Measurements from ENCODE around the gene CNDP2.

Gene CNDP2

GRCh38 chr18:74457725-74458421 lies 38.3 kb upstream of the CNDP2 start:
- no peak for TF ChIP-seq ZNF274 (IDR thresholded peaks at IDR 0.05; ENCODE audit: low read depth, low read length)
- H3K4me3 ChIP-seq (ENCODE audit: low read length): no peak overlapping the region

GRCh38 chr18:74459889-74460288 lies 36.3 kb upstream of the CNDP2 start:
- no peak overlapping the region for H3K4me3 ChIP-seq (ENCODE audit: low read length)
- TF ChIP-seq ZNF274 (IDR thresholded peaks at IDR 0.05; ENCODE audit: low read depth, low read length): no peak

GRCh38 chr18:74460825-74461224 lies 35.3 kb upstream of the CNDP2 start:
- H3K4me3 ChIP-seq (ENCODE audit: low read length): no peak overlapping the region
- no peak for TF ChIP-seq ZNF274 (IDR thresholded peaks at IDR 0.05; ENCODE audit: low read depth, low read length)

- TF ChIP-seq ZNF274 (IDR thresholded peaks at IDR 0.05; ENCODE audit: low read depth, low read length): no peak
- H3K4me3 ChIP-seq (ENCODE audit: low read length): no peak overlapping the region
Observed at GRCh38 chr18:74463254-74463653, 32.9 kb upstream of the CNDP2 start.

- H3K4me3 ChIP-seq (ENCODE audit: low read length): no peak overlapping the region
- TF ChIP-seq ZNF274 (IDR thresholded peaks at IDR 0.05; ENCODE audit: low read depth, low read length): no peak
Observed at GRCh38 chr18:74463983-74464382, 32.2 kb upstream of the CNDP2 start.

GRCh38 chr18:74465775-74466174 lies 30.4 kb upstream of the CNDP2 start:
- no peak for TF ChIP-seq ZNF274 (IDR thresholded peaks at IDR 0.05; ENCODE audit: low read depth, low read length)
- H3K4me3 ChIP-seq (ENCODE audit: low read length): no peak overlapping the region

- TF ChIP-seq ZNF274 (IDR thresholded peaks at IDR 0.05; ENCODE audit: low read depth, low read length): no peak
- no peak overlapping the region for H3K4me3 ChIP-seq (ENCODE audit: low read length)
Observed at GRCh38 chr18:74468547-74469061, 27.6 kb upstream of the CNDP2 start.

GRCh38 chr18:74472312-74472711 lies 23.9 kb upstream of the CNDP2 start:
- H3K4me3 ChIP-seq (ENCODE audit: low read length): no peak overlapping the region
- TF ChIP-seq ZNF274 (IDR thresholded peaks at IDR 0.05; ENCODE audit: low read depth, low read length): no peak

- no peak overlapping the region for H3K4me3 ChIP-seq (ENCODE audit: low read length)
Observed at GRCh38 chr18:74473976-74474640, 22.1 kb upstream of the CNDP2 start.

GRCh38 chr18:74476140-74476539 lies 20.0 kb upstream of the CNDP2 start:
- no peak overlapping the region for H3K4me3 ChIP-seq (ENCODE audit: low read length)
- TF ChIP-seq ZNF274 (IDR thresholded peaks at IDR 0.05; ENCODE audit: low read depth, low read length): no peak

More at GRCh38 chr18:74473976-74474640, 22.1 kb upstream of the CNDP2 start:
- no peak for TF ChIP-seq ZNF274 (IDR thresholded peaks at IDR 0.05; ENCODE audit: low read depth, low read length)

- TF ChIP-seq ZNF274 (IDR thresholded peaks at IDR 0.05; ENCODE audit: low read depth, low read length): no peak
- H3K4me3 ChIP-seq (ENCODE audit: low read length): no peak overlapping the region
Observed at GRCh38 chr18:74477771-74478170, 18.4 kb upstream of the CNDP2 start.

- no peak overlapping the region for H3K4me3 ChIP-seq (ENCODE audit: low read length)
- no peak for TF ChIP-seq ZNF274 (IDR thresholded peaks at IDR 0.05; ENCODE audit: low read depth, low read length)
Observed at GRCh38 chr18:74478316-74478715, 17.8 kb upstream of the CNDP2 start.

- no peak overlapping the region for H3K4me3 ChIP-seq (ENCODE audit: low read length)
- no peak for TF ChIP-seq ZNF274 (IDR thresholded peaks at IDR 0.05; ENCODE audit: low read depth, low read length)
Observed at GRCh38 chr18:74478880-74479279, 17.3 kb upstream of the CNDP2 start.

GRCh38 chr18:74479486-74480148 lies 16.5 kb upstream of the CNDP2 start:
- TF ChIP-seq ZNF274 (IDR thresholded peaks at IDR 0.05; ENCODE audit: low read depth, low read length): no peak
- no peak overlapping the region for H3K4me3 ChIP-seq (ENCODE audit: low read length)

Measured in GM08714 (cell line).